Measurements from ENCODE around the gene A4GNT.

GRCh38 chr3:138136201-138136600 is 4.0 kb upstream of the A4GNT start:
- no peak for TF ChIP-seq EZH2 (IDR thresholded peaks at IDR 0.05)
- no peak for TF ChIP-seq EZH2phosphoT487 (IDR thresholded peaks at IDR 0.05)
- TF ChIP-seq CTCF (IDR thresholded peaks at IDR 0.05): no peak

Data from neural progenitor cell (in vitro differentiated cells).